Karpas-422 (cell line): Measurements from ENCODE around the gene PATE2. TPM values are rescaled to one million over a fixed set of nuclear protein-coding genes. Genes with fewer than 3 reads are reported as not detected.

Experiments
- DNase-seq: peaks from one replicate; pipeline ENCODE4 v3.0.0-alpha.2; 2015
- H2AFZ ChIP-seq: fragments of 200-600 bp; sonication (generic); 2 replicates; pipeline ENCODE4 v1.6.1; 2014; ENCODE audit warnings: antibody characterized with exemption, low read length, mixed read lengths
- H3K27ac ChIP-seq: fragments of 200-600 bp; sonication (generic); 2 replicates; pipeline ENCODE4 v1.5.1; 2014; ENCODE audit warnings: mild to moderate bottlenecking, low read length, moderate library complexity
- H3K27me3 ChIP-seq: fragments of 200-600 bp; sonication (generic); 2 replicates; pipeline ENCODE4 v1.6.1; 2014; ENCODE audit warnings: low read length, mixed read lengths
- H3K36me3 ChIP-seq: fragments of 200-600 bp; sonication (generic); 2 replicates; pipeline ENCODE4 v1.6.1; 2014; ENCODE audit warnings: low read length, mixed read lengths; ENCODE audit not compliant: insufficient read depth
- H3K4me1 ChIP-seq: fragments of 200-600 bp; sonication (generic); 2 replicates; pipeline ENCODE4 v1.6.1; 2014; ENCODE audit warnings: mild to moderate bottlenecking, low read length, mixed read lengths
- H3K4me2 ChIP-seq: fragments of 200-600 bp; sonication (generic); 2 replicates; pipeline ENCODE4 v1.6.1; 2014; ENCODE audit warnings: low read length, low read depth, mild to moderate bottlenecking; ENCODE audit not compliant: poor library complexity, severe bottlenecking
- H3K4me3 ChIP-seq: fragments of 200-600 bp; sonication (generic); 2 replicates; pipeline ENCODE4 v1.5.1; 2014; ENCODE audit warnings: mild to moderate bottlenecking, antibody characterized with exemption, low read length, mixed read lengths
- H3K79me2 ChIP-seq: fragments of 200-600 bp; sonication (generic); 2 replicates; pipeline ENCODE4 v1.6.1; 2014; ENCODE audit warnings: mild to moderate bottlenecking, low read length, mixed read lengths
- H3K9ac ChIP-seq: fragments of 200-600 bp; sonication (generic); 2 replicates; pipeline ENCODE4 v1.6.0; 2014; ENCODE audit warnings: low read length
- H3K9me2 ChIP-seq: fragments of 200-600 bp; sonication (generic), shearing (Covaris generic); replicated peaks from 2 replicates; pipeline ENCODE4 v1.6.0; 2014; ENCODE audit warnings: mild to moderate bottlenecking, low read length, moderate library complexity; ENCODE audit not compliant: insufficient read depth
- H3K9me3 ChIP-seq: fragments of 300-700, 200-600 bp; sonication (generic); 2 replicates; pipeline ENCODE4 v1.6.1; 2014; ENCODE audit warnings: low read length, mixed read lengths
- H4K20me1 ChIP-seq: fragments of 200-600 bp; sonication (generic); 2 replicates; pipeline ENCODE4 v1.6.1; 2014; ENCODE audit warnings: mild to moderate bottlenecking, antibody characterized with exemption, low read length, low read depth; ENCODE audit not compliant: insufficient read depth
- total RNA-seq: library from RNA; depleted of rRNA; stranded (reverse); fragments of >200 nt; shearing (Covaris generic); gene quantifications from 2 replicates; pipeline ENCODE4 v1.2.3, GENCODE V29; 2014; ENCODE audit warnings: low replicate concordance; rRNA removed

Gene PATE2
- total RNA-seq, 1 experiment from 2014 or later: not detected

- Histone ChIP-seq H3K79me2 (no peaks in the 10 kb centered on the region), H3K27ac (no peak overlapping the region), H4K20me1 (no peaks in the 10 kb centered on the region), H3K36me3 (no peaks in the 10 kb centered on the region), H3K4me3 (no peak overlapping the region), H3K4me2 (no peak overlapping the region), H3K27me3 (no peaks in the 10 kb centered on the region), H3K9me2 (no peaks in the 10 kb centered on the region), H3K4me1 (no peaks in the 10 kb centered on the region), H3K9ac (no peak overlapping the region), H3K9me3 (no peaks in the 10 kb centered on the region), H2AFZ (no peak overlapping the region)
- DNase-seq: no peak
Observed at GRCh38 chr11:125750629-125751028, 28.0 kb downstream of the PATE2 start.

GRCh38 chr11:125745979-125746378 is 32.6 kb downstream of the PATE2 start, which contains the start of gene PATE1:
TSS of gene PATE1 (plus strand) at chr11:125746279. CDS start at chr11:125746305, 26 bp downstream.
- Histone ChIP-seq H3K9me3 (no peaks in the 10 kb centered on the region), H3K27ac (no peak within 1 kb of the TSS), H3K4me2 (no peak within 1 kb of the TSS), H3K79me2 (no peaks in the 10 kb centered on the region), H3K36me3 (no peaks in the 10 kb centered on the region), H3K4me1 (no peaks in the 10 kb centered on the region), H3K27me3 (no peaks in the 10 kb centered on the region), H3K9ac (no peak within 1 kb of the TSS), H2AFZ (no peak within 1 kb of the TSS), H4K20me1 (no peaks in the 10 kb centered on the region), H3K9me2 (no peaks in the 10 kb centered on the region), H3K4me3 (no peak within 1 kb of the TSS)
- no peak for DNase-seq

DNA sequence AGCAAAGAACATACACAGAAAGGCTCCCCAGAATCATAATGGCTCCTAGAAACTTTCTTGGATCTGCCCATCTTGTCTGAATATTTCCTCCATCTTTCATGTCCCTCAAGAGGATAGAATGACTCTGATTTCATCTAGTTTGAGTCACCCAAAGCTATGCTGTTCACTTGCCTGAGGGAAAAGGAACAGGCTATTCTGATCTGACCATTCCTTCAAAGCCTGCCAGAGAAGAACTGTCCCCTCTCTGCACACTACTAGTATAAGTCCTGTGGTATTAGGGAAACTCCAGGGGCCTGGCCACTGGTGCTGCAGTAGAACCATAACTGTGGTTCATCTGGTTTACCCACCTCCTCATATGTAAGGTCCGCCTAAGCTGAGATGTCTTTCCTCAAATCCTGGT is 34.9 kb downstream of the PATE2 start:
- Histone ChIP-seq H3K9me3 (no peaks in the 10 kb centered on the region), H3K4me3 (no peak overlapping the region), H3K9me2 (no peaks in the 10 kb centered on the region), H3K36me3 (no peaks in the 10 kb centered on the region), H2AFZ (no peak overlapping the region), H4K20me1 (no peaks in the 10 kb centered on the region), H3K9ac (no peak overlapping the region), H3K79me2 (no peaks in the 10 kb centered on the region), H3K27ac (no peak overlapping the region), H3K4me1 (no peaks in the 10 kb centered on the region), H3K4me2 (no peak overlapping the region), H3K27me3 (no peaks in the 10 kb centered on the region)
- DNase-seq: no peak

DNA sequence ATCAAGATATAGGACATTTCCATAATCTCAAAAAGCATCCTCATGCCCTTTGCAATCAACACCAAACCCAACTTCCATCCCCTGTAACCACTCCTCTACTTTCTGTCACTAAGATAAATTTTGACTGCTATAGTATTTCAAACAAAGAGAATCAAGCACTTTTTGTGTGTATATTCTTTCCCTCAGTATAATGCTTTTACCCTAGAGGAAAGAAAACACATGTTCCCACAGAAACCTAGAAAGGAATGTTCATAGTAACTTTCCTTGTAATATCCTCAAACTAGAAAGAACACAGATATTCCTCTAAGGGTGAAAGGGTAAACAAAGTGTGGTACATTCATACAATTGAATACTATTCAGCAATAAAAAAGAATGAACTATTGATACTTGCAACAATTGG is 38.0 kb downstream of the PATE2 start:
- DNase-seq: no peak
- Histone ChIP-seq H3K9me3 (no peaks in the 10 kb centered on the region), H4K20me1 (no peaks in the 10 kb centered on the region), H3K27me3 (no peaks in the 10 kb centered on the region), H3K4me3 (no peak overlapping the region), H3K4me2 (no peak overlapping the region), H3K79me2 (no peaks in the 10 kb centered on the region), H2AFZ (no peak overlapping the region), H3K36me3 (no peaks in the 10 kb centered on the region), H3K9ac (no peak overlapping the region), H3K4me1 (no peaks in the 10 kb centered on the region), H3K9me2 (no peaks in the 10 kb centered on the region), H3K27ac (no peak overlapping the region)

DNA sequence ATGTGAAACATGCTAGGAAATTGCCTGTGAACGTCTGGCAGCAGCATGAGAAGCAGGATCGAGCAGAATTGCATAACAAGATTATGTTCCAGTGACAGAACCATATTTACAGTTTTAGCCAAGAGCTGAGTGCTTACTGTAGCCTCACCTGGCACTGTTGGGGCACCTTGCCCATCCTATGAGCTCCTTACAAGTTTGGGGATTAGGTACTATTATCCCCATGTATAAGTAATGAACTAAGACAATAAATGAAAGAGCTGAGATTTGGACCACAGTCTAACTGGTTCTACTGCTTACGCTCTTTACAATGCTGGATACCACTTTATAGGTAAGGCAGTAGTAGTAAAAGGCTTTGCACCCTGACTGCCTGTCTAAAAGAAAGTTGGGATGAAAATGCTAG is 49.7 kb downstream of the PATE2 start:
- no peaks in the 10 kb centered on the region for H4K20me1 ChIP-seq
- no peaks in the 10 kb centered on the region for H3K4me1 ChIP-seq
- no peak overlapping the region for H3K27ac ChIP-seq
- no peaks in the 10 kb centered on the region for H3K9me3 ChIP-seq
- no peaks in the 10 kb centered on the region for H3K27me3 ChIP-seq
- no peak for DNase-seq
- H3K36me3 ChIP-seq: no peaks in the 10 kb centered on the region
- no peak overlapping the region for H2AFZ ChIP-seq
- no peaks in the 10 kb centered on the region for H3K9me2 ChIP-seq
- no peak overlapping the region for H3K4me3 ChIP-seq
- no peak overlapping the region for H3K4me2 ChIP-seq
- no peaks in the 10 kb centered on the region for H3K79me2 ChIP-seq
- no peak overlapping the region for H3K9ac ChIP-seq

Other genes starting within 250 kb of the PATE2 start
- gene EI24, start 209.4 kb downstream of the PATE2 start, total RNA-seq: 19.9 and 41.6 TPM in 2 replicates
- 32.9 and 76.2 TPM in 2 replicates for gene STT3A, start 186.0 kb downstream of the PATE2 start, total RNA-seq
- gene CHEK1, start 153.7 kb downstream of the PATE2 start, total RNA-seq: 12.5 and 16.5 TPM in 2 replicates
- not detected in 2 replicates for gene ACRV1, start 98.0 kb downstream of the PATE2 start, total RNA-seq
- not detected in 2 replicates for gene PATE1, start 32.5 kb downstream of the PATE2 start, total RNA-seq
- gene PATE3, start 9.3 kb upstream of the PATE2 start, total RNA-seq: not detected in 2 replicates
- not detected in 2 replicates for gene PATE4, start 54.5 kb upstream of the PATE2 start, total RNA-seq
- gene HYLS1, start 108.8 kb upstream of the PATE2 start, total RNA-seq: 4.6 and 4.8 TPM in 2 replicates
- gene PUS3, start 124.4 kb upstream of the PATE2 start, total RNA-seq: 3.1 and 9.8 TPM in 2 replicates
- not detected in 2 replicates for gene DDX25, start 125.7 kb upstream of the PATE2 start, total RNA-seq
- gene VSIG10L2, start 167.2 kb upstream of the PATE2 start, total RNA-seq: not detected in 2 replicates